Ascending aorta (tissue), 2 donors: ENCODE results near the gene PDCD5. TPM values are rescaled to one million over a fixed set of nuclear protein-coding genes. Genes with fewer than 3 reads are reported as not detected.
"Not testable (repeated sequence)": the region's sequence is repeated elsewhere in the genome, so short reads cannot be mapped to it uniquely, and the experiment has no call there.

Experiments used
- DNase-seq, 2 donors: peaks; one replicate each; pipeline ENCODE4 v3.0.0-alpha.2; 2019; ENCODE audit warnings: low spot score in 2 of 2
- H3K27ac ChIP-seq, 2 donors: fragments of 200-600 bp; sonication (generic); one replicate each; pipeline ENCODE4 v1.5.1; 2016 to 2017; ENCODE audit warnings: mild to moderate bottlenecking in 1 of 2
- H3K27me3 ChIP-seq: fragments of 200-600 bp; sonication (generic); one replicate; pipeline ENCODE4 v1.5.1; 2017
- H3K36me3 ChIP-seq, 2 donors: fragments of 200-600 bp; sonication (generic); one replicate each; pipeline ENCODE4 v1.5.1; 2016
- H3K4me1 ChIP-seq, 2 donors: fragments of 200-600 bp; sonication (generic); one replicate each; pipeline ENCODE4 v1.5.1; 2016 to 2017; ENCODE audit warnings: mild to moderate bottlenecking in 1 of 2
- H3K4me3 ChIP-seq, 2 donors: fragments of 200-600 bp; sonication (generic); one replicate each; pipeline ENCODE4 v1.5.1; 2016 to 2017; ENCODE audit warnings: mild to moderate bottlenecking in 1 of 2
- H3K9me3 ChIP-seq, 2 donors: fragments of 200-600 bp; sonication (generic); one replicate each; pipeline ENCODE4 v1.5.1; 2016
- CTCF ChIP-seq, 3 experiments: fragments of 200-600 bp in 2 of 3; fragments of 450-650 bp in 1 of 3; sonication (generic) in 2 of 3; IDR thresholded peaks; one replicate each; pipeline ENCODE4 v1.5.1; 2016 to 2019; ENCODE audit warnings: antibody characterized with exemption in 3 of 3, mild to moderate bottlenecking in 1 of 3, moderate library complexity in 1 of 3
- intact Hi-C: fragments of 100-400 bp; cut with DNase I; formaldehyde crosslinking; loops from one replicate; pipeline ENCODE4 v1.15.1; 2023
- total RNA-seq: library from RNA; depleted of rRNA; stranded (reverse); fragments of >200 nt; gene quantifications from one replicate; pipeline ENCODE4 v1.1.0, GENCODE V29; 2016

Gene PDCD5
- total RNA-seq, 1 donor from 2014 or later: 36.6 TPM

GRCh38 chr19:32558607-32559228 is 22.3 kb upstream of the PDCD5 start:
- H3K9me3 ChIP-seq: no peaks in the 10 kb centered on the region
- H3K27ac ChIP-seq: no peak overlapping the region
- intact Hi-C loops: no loop called here
- no peaks in the 10 kb centered on the region for H3K4me1 ChIP-seq
- TF ChIP-seq CTCF (IDR thresholded peaks at IDR 0.05): no peak
- no peak overlapping the region for H3K4me3 ChIP-seq
- DNase-seq: no peak
- H3K36me3 ChIP-seq: no peaks in the 10 kb centered on the region
- H3K27me3 ChIP-seq: no peaks in the 10 kb centered on the region

GRCh38 chr19:32563761-32564160 is 17.2 kb upstream of the PDCD5 start:
- no peak overlapping the region for H3K4me3 ChIP-seq
- intact Hi-C loops: no loop called here
- H3K9me3 ChIP-seq: no peaks in the 10 kb centered on the region
- no peak for DNase-seq
- H3K36me3 ChIP-seq: no peaks in the 10 kb centered on the region
- H3K4me1 ChIP-seq: no peaks in the 10 kb centered on the region
- no peak for TF ChIP-seq CTCF (IDR thresholded peaks at IDR 0.05)
- H3K27ac ChIP-seq: no peak overlapping the region
- no peaks in the 10 kb centered on the region for H3K27me3 ChIP-seq

- H3K36me3 ChIP-seq: no peaks in the 10 kb centered on the region
- intact Hi-C loops: no loop called here
- no peak overlapping the region for H3K4me3 ChIP-seq
- H3K27ac ChIP-seq: no peak overlapping the region
- H3K9me3 ChIP-seq: no peaks in the 10 kb centered on the region
- no peak for DNase-seq
- no peaks in the 10 kb centered on the region for H3K27me3 ChIP-seq
- no peak for TF ChIP-seq CTCF (IDR thresholded peaks at IDR 0.05)
- no peaks in the 10 kb centered on the region for H3K4me1 ChIP-seq
These were observed 14.7 kb upstream of the PDCD5 start for GRCh38 chr19:32566246-32566830.

- intact Hi-C loops: no loop called here
- no peaks in the 10 kb centered on the region for H3K27me3 ChIP-seq
These were observed 13.5 kb upstream of the PDCD5 start for GRCh38 chr19:32567486-32567885.

GRCh38 chr19:32570081-32570785 is 10.8 kb upstream of the PDCD5 start:
- DNase-seq: no peak
- TF ChIP-seq CTCF (IDR thresholded peaks at IDR 0.05): peak in 2 of 3 experiments; percentile 15 to 47
- H3K9me3 ChIP-seq: no peaks in the 10 kb centered on the region
- H3K4me1 ChIP-seq: no peaks in the 10 kb centered on the region
- no peaks in the 10 kb centered on the region for H3K27me3 ChIP-seq
- intact Hi-C loops: no loop called here
- no peak overlapping the region for H3K4me3 ChIP-seq
- H3K27ac ChIP-seq: no peak overlapping the region
- H3K36me3 ChIP-seq: no peaks in the 10 kb centered on the region

More at GRCh38 chr19:32567486-32567885, 13.5 kb upstream of the PDCD5 start:
- Histone ChIP-seq H3K27ac (no peak overlapping the region), H3K36me3 (no peaks in the 10 kb centered on the region), H3K9me3 (no peaks in the 10 kb centered on the region), H3K4me3 (no peak overlapping the region), H3K4me1 (no peaks in the 10 kb centered on the region)
- no peak for TF ChIP-seq CTCF (IDR thresholded peaks at IDR 0.05)
- DNase-seq: no peak

- H3K36me3 ChIP-seq, H3K4me1 ChIP-seq, H3K9me3 ChIP-seq, DNase-seq, H3K27me3 ChIP-seq, intact Hi-C loops, H3K4me3 ChIP-seq, H3K27ac ChIP-seq: not testable (repeated sequence)
These were observed 9.4 kb upstream of the PDCD5 start for GRCh38 chr19:32571471-32572075.

GRCh38 chr19:32572700-32573491 is 8.1 kb upstream of the PDCD5 start:
- H3K9me3 ChIP-seq, H3K4me1 ChIP-seq, DNase-seq, H3K27ac ChIP-seq, H3K27me3 ChIP-seq, intact Hi-C loops, H3K36me3 ChIP-seq, H3K4me3 ChIP-seq: not testable (repeated sequence)
